Eye (tissue), 1 donor: Measurements from ENCODE around the gene VASN.

Source experiments
- DNase-seq: peaks from one replicate; pipeline ENCODE4 v3.0.0-alpha.2; 2015

The VASN gene

DNA sequence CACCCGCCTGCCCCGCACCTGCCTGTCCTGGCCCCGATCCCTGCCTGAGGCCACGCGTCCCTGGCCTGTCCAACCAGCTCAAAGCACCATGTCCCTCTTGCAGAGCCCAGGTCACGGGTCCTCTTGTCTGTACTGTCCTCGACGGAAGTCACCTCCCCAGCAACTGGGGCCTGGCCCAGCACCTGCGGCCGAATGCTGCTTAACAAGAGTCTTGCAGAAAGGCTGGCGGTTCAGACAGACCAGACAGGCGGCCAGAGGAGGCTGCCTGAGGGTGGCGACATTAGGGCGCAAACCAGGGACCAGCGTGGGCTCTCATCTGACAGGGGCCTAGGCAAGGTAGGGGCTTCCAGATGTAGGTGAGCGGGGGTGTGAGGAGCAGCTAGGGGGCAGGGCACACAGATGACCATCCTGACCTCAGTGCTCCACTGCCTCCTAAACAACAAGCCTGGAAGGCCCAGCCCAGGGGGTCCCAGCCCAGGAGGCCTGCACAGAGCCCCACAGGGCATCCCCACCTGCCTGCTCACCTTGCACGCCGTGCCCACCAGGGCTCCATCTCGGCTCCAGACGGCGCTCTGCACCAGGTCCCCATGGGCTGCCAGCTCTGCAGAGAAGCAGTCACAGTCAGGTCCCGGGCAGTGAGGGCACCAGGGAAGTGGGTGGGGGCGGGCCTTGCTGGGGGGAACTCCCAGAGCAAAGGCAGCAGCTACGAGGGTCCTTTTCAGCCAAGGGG is 33.5 kb downstream of the VASN start:
- DNase-seq = no peak

DNA sequence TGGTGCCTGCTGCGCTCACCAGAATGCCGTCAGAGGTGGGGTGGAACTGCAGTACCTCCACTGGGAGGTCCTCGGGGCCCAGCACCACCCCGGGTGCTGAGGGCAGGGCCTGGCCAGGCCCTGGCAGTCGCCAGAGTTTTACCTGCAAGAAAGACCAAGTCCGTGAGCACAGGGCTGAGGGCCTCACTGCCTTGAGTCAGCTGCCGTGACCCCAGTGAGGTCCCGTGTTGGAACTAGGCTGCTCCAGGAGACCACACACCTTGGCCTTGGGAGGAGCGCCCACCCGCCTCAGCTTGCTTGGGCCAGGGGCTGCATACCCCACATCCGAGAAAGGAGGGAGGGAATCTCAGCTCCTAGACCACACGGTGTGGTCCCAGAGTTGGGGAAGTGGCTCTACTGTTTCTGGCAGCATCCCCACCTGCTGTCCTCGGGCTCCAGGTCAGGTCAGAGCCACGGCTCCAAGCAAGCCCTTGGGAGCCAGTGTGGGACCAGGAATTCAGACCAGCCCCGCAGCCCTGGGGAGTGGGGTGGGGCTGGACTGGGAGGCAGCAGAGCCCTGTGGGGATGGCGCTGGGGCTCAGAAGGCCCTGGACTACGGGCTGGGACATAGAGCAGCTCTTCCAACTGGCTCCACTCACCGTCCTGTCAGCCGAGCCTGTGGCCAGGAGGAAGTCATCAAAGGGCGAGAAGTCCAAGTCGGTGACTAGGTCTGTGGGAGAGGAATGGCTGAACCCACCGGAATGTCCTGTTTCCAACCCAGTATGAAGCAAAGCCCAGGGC is 36.1 kb downstream of the VASN start:
- DNase-seq = no peak

DNA sequence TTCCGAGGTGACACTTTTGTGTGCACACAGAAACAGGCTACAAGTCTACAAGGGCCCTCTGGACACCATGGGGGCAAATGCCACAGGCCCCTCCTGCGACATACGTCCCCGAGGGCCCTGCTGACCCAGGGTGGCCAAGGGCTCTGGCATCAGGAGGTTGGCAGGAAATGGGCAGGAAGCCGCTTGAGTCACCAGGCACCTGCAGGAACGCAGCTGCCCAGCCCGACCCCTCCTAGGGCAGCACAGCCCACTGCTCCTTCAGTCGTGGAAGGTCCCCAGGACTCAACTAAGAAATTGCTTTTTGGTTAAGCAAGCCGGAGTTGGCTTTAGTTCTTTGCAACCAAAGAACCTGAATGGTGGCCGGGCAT is 36.7 kb downstream of the VASN start:
- no peak for DNase-seq

DNA sequence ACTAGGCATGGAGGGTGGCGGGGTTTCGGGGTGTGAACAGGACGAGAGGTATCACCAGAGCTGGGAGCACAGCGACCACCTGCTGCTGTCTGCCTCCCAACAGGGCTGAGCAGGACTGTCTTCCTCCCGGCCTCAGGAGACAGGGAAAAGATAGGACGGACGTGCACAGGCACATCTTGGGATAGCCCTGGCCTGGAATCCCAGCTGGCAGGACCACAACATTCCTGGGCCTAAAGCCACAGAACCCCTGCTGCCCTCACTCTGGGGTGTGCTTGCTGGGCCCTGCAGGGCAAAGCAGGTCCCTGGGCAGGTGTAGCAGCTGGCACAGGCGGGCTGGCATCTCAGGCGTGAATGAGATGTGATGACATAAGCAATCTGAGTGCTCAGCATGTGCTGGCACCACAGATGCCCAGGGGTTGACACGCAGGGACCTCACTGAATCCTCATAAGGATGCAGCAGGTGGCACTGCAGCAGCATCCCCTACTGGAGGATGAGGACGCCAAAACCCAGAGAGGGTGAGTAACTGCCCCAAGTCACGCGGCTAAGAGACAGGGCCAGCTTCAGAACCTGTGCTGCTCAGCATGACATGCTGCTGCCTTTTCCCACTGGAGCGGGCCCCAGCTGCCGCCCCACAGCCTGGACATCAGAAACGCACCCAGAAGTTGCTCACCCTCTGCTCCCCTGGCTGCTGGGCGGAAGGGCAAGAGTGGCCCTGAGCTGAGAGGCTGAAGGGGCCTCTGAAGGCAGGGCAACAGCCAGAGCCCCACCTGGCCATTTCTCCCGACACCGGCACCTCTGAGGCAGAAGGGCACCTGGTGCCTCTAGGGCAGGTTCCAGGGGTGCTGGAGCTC is 37.7 kb downstream of the VASN start:
- DNase-seq = no peak

DNA sequence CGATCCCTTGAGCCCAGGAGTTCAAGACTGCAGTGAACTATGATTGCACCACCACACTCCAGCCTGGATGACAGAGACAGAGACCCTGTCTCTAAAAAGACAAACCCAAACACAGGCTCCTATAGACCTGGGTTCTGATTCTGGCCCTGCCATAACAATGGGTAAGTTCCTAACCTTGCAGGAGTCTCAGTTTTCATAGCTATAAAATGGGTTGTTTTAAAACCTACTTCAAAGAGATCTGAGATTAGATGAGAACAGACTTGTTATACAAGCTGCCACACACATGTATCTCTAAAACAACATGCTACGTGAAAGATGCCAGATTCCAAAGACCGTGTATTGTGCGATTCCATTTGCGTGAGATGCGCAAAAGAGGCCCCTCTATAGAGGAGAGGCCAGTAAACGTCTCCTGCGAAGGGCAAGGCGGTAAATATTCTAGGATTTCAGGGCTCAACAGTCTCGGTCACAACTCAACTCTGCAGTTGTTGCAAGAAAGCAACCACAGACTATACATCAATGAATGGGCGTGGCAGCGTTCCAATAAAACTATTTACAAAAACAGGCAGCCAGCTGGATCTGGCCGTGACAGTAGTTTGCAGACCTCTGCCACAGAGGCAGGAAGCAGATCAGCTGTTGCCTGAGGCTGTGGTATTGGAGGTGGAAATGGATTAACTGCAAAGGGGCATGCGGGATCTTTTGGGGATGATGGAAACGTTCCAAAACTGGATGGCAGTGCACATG is 38.9 kb downstream of the VASN start:
- DNase-seq = peak; percentile 69

DNA sequence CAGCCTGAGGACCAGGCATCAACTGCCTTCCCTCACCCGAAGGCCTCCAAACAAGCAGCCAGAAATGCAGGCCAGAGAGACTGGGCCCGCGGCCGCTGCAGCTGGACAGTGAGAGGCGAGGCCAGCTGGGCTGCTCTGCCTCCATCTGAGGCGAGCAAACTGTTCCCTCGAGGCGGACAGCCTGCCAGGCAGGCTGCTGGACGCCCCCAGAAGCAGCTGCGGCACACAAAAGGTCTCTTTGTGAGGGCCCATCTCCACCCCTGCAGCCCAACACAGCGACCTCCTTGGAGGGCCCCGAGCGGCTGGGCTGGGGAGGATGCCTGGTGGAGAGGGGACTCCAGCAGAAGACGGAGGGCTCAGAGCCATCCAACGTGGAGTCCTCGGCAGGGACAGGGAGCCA is 40.0 kb downstream of the VASN start:
- peak; percentile 64 for DNase-seq

DNA sequence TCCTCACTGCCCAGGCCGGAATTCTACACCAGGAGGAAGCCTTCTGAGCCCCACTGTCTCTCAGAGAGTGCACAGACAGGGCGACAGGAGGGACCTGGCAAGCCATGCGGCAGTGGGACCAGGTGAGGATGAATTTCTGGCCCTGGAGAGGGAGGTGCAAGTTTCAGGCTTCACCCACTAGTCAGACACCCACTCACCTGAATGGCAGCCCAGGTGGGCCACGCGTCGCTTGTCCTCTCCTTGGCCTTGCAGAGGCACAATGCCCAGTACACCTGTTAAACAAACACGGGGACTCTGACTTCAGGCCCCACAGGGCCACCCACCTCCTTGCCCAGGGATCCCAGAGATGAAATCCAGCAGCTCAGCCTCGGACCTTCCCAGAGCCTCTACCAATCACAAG is 40.5 kb downstream of the VASN start:
- no peak for DNase-seq

DNA sequence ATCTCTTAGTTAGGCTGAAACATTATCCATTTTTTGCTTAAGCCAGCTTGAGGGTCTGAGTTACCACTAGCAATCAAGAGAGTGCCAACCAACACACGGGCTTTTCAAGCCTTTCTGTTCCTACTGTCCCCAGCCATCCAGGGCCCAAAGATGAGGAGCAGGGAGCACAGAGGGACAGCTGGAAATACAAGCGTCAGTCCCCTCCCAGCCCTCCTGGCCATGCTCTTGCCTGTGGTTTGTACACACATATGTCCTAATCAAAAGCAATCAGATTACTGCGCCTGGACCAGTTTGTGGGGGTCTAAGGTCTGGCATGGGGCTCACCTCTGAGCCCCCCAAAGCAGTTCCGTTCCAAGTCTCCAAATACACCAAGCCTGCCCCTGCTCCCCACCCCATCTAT is 41.2 kb downstream of the VASN start:
- DNase-seq = no peak

DNA sequence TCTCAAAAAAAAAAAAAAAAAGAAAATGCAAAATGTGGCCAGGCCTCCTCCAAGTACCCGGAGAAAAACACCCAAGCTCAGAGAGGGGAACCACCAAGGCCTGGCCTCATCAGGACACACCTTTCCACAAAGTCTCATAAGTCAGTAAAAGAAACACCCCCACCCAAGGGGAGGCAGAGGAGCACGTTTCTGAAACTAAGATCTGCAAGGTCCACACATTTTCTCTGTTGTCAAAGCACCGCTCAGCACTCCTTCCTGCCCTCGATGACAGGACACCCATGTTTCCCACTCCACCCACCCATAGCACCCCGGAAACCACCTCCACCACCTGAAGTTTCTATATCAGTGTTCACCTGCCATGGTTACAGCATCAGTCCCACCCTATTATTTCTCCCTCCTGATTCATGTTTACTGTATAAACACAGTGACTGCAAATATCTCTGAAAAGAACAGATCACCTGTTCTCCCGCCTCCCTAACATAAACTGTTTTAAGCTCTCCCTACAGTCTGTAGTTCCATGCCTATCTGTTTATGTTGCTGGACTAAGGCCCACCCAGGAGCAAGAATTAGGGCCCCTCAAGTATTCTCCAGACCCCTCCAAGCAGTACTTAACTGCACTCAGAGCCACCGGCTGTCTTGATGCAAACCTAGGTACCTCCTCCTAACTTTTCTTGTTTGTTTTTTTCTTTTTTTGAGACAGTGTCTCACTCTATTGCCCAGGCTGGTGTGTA is 42.7 kb downstream of the VASN start:
- DNase-seq = no peak

DNA sequence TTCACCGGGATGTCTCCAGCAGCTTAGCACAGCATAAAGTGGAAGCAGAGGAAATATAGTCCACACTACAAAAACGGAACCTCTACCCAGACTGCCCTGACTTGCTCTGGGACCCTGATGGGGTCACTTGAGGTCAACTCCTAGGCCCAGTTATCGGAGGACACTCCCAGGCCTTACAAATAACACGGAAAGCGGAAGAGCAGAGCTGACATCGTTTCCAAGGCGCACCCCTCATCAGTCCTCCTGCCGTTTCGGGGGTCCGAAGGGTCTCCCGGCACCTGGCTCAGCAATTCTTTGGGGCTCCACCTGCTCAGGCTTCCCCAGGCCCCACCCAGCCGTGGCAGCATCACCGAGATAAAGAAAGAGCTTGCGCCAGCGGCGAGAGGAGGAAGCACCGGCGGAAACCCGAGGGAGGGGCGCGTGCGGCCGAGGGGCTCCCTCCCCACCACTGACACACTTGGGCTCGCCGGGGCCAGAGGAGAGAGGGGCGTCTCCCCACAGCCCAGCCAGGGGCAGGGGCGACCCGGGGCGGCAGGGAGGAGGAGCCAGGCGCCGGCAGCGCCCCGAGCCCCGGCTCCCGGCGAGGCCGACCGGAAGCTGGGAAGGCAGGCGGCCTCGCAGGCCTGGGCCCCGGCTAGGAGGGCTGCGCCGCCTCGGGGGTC is 44.0 kb downstream of the VASN start:
- peak; percentile 60 for DNase-seq

DNA sequence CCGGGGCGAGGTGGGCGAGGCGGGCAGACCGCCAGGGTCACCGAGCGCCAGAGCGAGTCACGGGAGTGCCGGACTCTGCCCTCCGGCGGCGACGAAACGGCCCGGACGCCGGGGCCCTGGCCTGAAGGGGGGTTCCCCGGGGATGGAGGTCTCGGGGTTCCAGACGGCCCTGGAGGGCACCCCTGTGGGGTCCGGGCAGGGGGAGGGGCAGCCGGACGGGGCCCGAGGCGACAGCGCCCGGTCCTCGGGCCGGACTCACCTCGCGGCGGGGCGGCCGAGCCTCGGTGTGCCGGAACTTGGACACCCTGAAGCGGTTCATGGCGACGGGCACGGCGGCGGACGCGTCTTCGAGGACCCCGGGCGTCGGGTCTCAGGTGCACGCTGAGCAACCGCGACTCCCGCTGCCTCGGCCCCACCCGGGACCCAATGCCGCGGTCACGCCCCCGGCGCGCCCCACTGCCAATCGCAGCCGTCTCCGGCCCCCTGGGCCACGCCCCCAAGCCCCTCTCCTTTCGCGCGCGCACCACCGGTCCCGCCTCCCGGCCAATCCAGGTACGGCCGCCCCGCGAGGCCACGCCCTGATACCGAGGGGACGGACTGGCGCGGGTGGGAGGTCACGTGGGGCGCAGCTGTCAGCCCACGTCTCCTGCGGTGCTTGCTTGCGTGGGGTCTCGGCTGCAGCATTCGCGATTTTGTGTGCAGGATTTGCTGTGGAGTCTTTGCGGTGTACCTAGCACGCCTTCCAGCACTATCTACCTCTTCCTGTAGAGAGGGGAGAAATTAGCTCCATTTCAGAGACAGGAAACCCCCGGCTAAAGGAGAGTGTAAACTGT is 44.8 kb downstream of the VASN start, which contains the start of gene CORO7:
Gene CORO7 (minus strand): TSS at position 397 of the 833 bp plus-strand sequence. CDS start 78 bp downstream, at position 319.
- DNase-seq = peak; percentile 96

DNA sequence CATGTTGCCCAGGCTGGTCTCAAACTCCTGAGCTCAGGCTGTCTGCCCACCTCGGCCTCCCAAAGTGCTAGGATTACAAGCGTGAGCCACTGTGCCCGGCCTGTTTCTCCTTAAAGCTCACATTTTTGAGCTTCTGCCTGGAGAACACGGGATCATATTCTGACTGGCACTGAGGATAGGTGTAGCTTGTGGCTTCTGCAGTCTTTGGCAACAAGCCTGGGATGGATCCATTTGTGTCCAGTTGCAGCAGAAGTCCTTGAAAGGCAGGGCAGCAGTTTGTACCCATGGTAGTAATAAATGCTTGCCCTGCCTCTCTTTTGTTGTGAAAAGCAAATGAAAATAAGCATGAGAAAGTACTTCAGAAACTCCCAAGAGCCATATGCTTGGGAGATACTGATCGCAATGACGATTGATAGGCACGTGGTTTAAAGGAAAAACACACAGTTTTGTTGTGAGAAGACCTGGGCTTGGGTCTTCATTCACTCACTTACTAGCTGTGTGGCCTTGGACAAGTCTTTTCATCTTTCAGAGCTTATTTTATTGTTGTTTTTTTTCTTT is 47.8 kb downstream of the VASN start:
- no peak for DNase-seq

DNA sequence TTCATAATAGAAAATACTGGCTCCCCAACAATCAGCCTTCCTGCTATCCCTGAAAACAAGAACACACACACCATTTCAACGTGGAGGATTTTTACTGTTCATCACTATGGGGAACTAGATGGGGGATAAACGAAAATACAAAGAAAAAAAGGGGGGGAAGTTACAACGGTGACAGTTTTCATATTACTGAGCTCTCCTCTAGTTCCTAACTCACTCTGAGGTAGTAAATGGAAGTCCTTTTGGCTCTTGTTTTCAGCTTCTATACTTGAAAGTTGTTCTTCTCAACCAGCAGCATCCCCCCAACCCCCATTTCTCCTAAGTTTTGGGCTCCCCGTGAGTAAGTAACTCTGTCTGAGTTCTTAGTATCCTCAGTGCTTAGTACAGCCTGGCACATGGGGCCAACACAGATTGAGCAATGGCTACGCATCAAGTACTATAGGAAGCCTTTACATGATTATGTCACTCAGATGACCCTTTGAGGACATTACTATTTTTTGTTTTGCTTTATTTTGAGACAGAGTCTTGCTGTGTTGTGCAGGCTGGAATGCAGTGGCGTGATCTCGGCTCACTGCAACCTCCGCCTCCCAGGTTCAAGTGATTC is 49.0 kb downstream of the VASN start:
- DNase-seq = no peak

DNA sequence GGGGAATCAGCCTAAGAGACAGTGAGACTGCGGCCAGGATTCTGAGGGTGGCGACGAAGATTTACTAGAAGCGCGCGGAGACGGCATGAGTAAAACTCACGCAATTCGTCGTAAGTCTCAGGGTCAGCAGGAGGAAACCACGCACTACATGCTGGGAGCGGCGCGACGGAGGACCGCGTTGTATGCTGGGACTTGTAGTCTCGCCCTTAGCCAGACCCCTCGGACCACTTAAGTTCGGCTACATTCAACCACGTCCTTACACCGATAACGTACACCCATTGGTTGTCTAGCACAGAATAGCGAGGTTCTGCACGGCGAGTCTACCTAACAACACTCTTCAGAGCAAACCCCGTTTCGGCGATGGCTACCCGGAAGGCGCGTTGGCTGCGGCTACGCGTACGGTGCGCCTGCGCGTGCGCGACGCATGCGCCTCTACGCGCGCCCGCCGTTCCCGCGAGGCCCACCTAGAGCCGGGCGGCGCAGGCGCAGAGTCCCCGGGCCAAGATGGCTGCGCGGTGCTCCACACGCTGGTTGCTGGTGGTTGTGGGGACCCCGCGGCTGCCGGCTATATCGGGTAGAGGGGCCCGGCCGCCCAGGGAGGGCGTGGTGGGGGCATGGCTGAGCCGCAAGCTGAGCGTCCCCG is 53.9 kb downstream of the VASN start, which contains the start of gene DNAJA3:
Gene DNAJA3 (plus strand): TSS at position 491 of the 643 bp plus-strand sequence. CDS start 14 bp downstream, at position 505.
- peak; percentile 98 for DNase-seq

DNA sequence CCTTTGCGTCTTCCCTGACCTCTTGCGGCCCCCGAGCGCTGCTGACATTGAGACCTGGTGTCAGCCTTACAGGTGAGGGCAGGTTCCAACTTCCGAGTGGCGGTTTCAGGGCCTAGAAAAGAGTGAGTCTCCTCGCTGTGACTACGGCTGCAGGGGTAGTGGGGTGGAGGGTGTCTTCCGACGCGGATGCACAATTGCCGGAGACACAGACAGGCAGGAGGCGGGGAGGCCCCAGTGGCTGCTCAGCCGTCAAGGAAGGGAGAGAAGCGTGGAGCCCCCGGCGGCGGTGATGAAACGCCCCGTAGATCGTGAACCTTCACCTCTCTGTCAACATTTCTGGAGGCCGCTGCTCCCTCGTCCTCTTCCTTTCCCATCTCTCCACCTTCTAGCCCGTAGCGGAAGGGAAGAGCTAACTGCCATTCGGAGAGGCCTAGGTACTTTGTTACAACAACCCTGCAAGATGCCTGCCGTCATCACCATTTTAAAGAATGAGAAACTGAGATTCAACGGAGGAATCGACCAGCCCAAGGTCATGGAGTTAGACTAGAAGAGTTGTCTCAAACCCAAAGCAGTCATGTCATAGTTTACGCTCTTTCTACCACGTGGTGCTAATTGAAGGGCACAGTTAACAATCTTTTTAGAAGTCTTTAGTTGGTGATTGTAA is 54.5 kb downstream of the VASN start:
- no peak for DNase-seq

DNA sequence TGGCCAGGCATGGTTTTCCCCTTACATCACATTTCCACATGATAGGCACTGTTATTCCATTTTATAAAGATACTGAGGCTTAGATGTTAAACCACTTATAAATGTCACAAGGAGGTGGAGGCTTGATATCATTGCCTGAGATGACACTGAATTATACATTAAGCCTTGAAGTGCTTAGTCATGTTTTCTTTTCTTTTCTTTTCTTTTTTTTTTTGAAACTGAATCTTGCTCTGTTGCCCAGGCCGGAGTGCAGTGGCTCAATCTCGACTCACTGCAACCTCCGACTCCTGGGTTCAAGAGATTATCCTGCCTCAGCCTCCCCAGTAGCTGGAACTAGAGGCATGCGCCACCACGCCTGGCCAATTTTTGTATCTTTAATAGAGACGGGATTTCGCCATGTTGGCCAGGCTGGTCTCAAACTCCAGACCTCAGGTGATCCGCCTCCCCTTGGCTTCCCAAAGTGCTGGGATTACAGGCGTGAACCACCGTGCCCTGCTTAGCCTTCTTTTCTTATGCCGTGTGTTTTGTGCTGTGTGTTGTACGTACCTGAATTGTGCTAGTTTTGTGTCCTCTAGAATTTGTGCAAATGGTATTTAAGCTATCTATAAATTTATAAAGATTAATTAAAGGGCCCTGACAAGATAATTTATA is 55.2 kb downstream of the VASN start:
- DNase-seq = no peak

DNA sequence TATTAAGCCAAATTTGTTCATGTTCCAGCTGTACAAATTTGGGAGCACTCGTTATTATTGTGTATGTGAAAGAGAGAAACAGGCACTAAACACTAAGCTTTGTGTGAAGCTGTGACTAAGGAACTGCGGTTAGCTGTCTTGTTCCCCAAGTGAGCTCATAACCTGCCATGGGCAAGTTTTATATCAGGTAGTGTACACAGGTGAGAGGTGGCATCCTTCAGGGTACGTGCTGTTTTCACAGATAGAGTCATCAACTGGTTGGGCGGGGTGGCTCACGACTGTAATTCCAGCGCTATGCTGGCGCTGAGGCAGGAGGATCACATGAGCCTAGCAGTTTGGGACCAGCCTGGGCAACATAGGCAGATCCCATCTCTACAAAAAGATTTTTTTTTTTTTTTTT is 56.9 kb downstream of the VASN start:
- no peak for DNase-seq

DNA sequence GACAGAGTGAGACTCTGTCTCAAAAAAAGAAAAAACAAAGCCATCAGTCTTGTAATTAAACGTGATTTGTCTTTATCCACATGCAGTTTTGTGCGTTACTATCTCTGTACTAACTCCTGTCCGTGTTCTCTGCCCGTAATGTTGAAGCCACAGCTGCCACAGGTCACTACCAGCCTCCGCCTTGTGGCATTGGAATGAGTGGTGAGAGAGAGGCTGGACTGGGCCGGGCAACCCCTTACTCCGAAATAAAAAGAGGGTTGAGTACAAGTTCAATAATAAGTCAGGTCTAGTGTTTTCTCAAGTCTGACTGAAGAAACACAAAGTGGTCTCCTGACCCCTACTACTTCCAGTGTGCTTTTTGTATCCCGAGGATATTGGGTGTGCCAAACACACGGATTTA is 59.4 kb downstream of the VASN start:
- DNase-seq = no peak
